OCI-LY1 (cell line): ENCODE measurements around the gene LRTM2.

ENCODE experiments used
- H2AFZ ChIP-seq: fragments of 200-600 bp; sonication (generic), shearing (Covaris generic); 2 replicates; pipeline ENCODE4 v1.6.0; 2014; ENCODE audit warnings: antibody characterized with exemption, mild to moderate bottlenecking, low read length
- H3F3A ChIP-seq: fragments of 200-600 bp; sonication (generic), shearing (Covaris generic); 2 replicates; pipeline ENCODE4 v1.6.0; 2014; ENCODE audit warnings: mild to moderate bottlenecking, antibody characterized with exemption, low read length, moderate library complexity; ENCODE audit not compliant: insufficient read depth
- H3K27ac ChIP-seq: fragments of 200-600 bp; sonication (generic); 2 replicates; pipeline ENCODE4 v1.5.1; 2014; ENCODE audit warnings: low read length, mixed run types, mild to moderate bottlenecking, low read depth; ENCODE audit not compliant: poor library complexity, severe bottlenecking
- H3K27me3 ChIP-seq: fragments of 200-600 bp; sonication (generic); 2 replicates; pipeline ENCODE4 v1.6.0; 2014; ENCODE audit warnings: antibody characterized with exemption, mild to moderate bottlenecking, low read length, moderate library complexity; ENCODE audit not compliant: insufficient read depth
- H3K36me3 ChIP-seq: fragments of 200-600 bp; sonication (generic); 2 replicates; pipeline ENCODE4 v1.6.1; 2014; ENCODE audit warnings: mild to moderate bottlenecking, antibody characterized with exemption, low read length, moderate library complexity, mixed read lengths; ENCODE audit not compliant: insufficient read depth
- H3K4me1 ChIP-seq: fragments of 200-600 bp; sonication (generic); 2 replicates; pipeline ENCODE4 v1.5.1; 2014; ENCODE audit warnings: mild to moderate bottlenecking, low read length, moderate library complexity; ENCODE audit not compliant: insufficient read depth, severe bottlenecking
- H3K4me2 ChIP-seq: fragments of 200-600 bp; sonication (generic), shearing (Covaris generic); 2 replicates; pipeline ENCODE4 v1.6.1; 2014; ENCODE audit warnings: low read length
- H3K4me3 ChIP-seq: fragments of 200-600 bp; sonication (generic); 2 replicates; pipeline ENCODE4 v1.5.1; 2014; ENCODE audit warnings: low read length, low read depth, mild to moderate bottlenecking, mixed read lengths; ENCODE audit not compliant: poor library complexity, severe bottlenecking
- H3K79me2 ChIP-seq: fragments of 200-600 bp; shearing (Covaris generic); 2 replicates; pipeline ENCODE4 v1.6.1; 2016; ENCODE audit warnings: mixed run types, low read length, mixed read lengths; ENCODE audit not compliant: insufficient read depth
- H3K9ac ChIP-seq: fragments of 200-600 bp; sonication (generic), shearing (Covaris generic); 2 replicates; pipeline ENCODE4 v1.6.1; 2014; ENCODE audit warnings: mild to moderate bottlenecking, low read length, mixed read lengths
- H3K9me2 ChIP-seq: fragments of 200-600 bp; sonication (generic), shearing (Covaris generic); 2 replicates; pipeline ENCODE4 v1.6.1; 2014; ENCODE audit warnings: low read depth, mild to moderate bottlenecking, low read length, mixed read lengths
- H3K9me3 ChIP-seq: fragments of 200-600 bp; shearing (Covaris generic); 2 replicates; pipeline ENCODE4 v1.6.1; 2014; ENCODE audit warnings: low read length, mixed read lengths
- H4K20me1 ChIP-seq: fragments of 200-600 bp; sonication (generic), shearing (Covaris generic); 2 replicates; pipeline ENCODE4 v1.6.0; 2016; ENCODE audit warnings: mild to moderate bottlenecking, low read length; ENCODE audit not compliant: insufficient read depth
- EZH2 ChIP-seq: fragments of 200-600 bp; sonication (generic), shearing (Covaris generic); IDR thresholded peaks from 2 replicates; pipeline ENCODE4 v1.8.0; 2017; ENCODE audit warnings: borderline replicate concordance, mixed run types, mild to moderate bottlenecking, antibody characterized with exemption, low read length, moderate library complexity, mixed read lengths
- TF ChIP-seq, protein P1 (sequence below): fragments of 200-600 bp; sonication (generic), shearing (Covaris generic); IDR thresholded peaks from 2 replicates; pipeline ENCODE4 v1.5.1; 2017; ENCODE audit warnings: mild to moderate bottlenecking, antibody characterized with exemption, low read length, moderate library complexity, mixed read lengths

The LRTM2 gene

GRCh38 chr12:1884651-1885050, 64.3 kb downstream of the LRTM2 start:
- Histone ChIP-seq H3K4me3 (no peak overlapping the region), H3K4me1 (no peaks in the 10 kb centered on the region), H3K4me2 (no peak overlapping the region), H3K9me3 (no peaks in the 10 kb centered on the region), H3K79me2 (no peaks in the 10 kb centered on the region), H2AFZ (no peak overlapping the region), H3K36me3 (no peaks in the 10 kb centered on the region), H3K9me2 (no peaks in the 10 kb centered on the region), H3K9ac (no peak overlapping the region), H3K27ac (no peak overlapping the region), H3F3A (no peaks in the 10 kb centered on the region), H4K20me1 (no peaks in the 10 kb centered on the region), H3K27me3 (peaks cover 13% of the 10 kb centered on the region; the same call in 1 of the 2 replicates)
- TF ChIP-seq, protein P1, sequence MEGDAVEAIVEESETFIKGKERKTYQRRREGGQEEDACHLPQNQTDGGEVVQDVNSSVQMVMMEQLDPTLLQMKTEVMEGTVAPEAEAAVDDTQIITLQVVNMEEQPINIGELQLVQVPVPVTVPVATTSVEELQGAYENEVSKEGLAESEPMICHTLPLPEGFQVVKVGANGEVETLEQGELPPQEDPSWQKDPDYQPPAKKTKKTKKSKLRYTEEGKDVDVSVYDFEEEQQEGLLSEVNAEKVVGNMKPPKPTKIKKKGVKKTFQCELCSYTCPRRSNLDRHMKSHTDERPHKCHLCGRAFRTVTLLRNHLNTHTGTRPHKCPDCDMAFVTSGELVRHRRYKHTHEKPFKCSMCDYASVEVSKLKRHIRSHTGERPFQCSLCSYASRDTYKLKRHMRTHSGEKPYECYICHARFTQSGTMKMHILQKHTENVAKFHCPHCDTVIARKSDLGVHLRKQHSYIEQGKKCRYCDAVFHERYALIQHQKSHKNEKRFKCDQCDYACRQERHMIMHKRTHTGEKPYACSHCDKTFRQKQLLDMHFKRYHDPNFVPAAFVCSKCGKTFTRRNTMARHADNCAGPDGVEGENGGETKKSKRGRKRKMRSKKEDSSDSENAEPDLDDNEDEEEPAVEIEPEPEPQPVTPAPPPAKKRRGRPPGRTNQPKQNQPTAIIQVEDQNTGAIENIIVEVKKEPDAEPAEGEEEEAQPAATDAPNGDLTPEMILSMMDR = no peak
- TF ChIP-seq EZH2 = no peak

- no peak overlapping the region for H3K9ac ChIP-seq
- H3K4me2 ChIP-seq = no peak overlapping the region
- H3K36me3 ChIP-seq = no peaks in the 10 kb centered on the region
- no peaks in the 10 kb centered on the region for H3K9me3 ChIP-seq
- no peaks in the 10 kb centered on the region for H4K20me1 ChIP-seq
- no peak overlapping the region for H3K27ac ChIP-seq
- peaks cover 11% of the 10 kb centered on the region; the same call in 1 of the 2 replicates for H3K27me3 ChIP-seq
- no peak overlapping the region for H3K4me3 ChIP-seq
- no peaks in the 10 kb centered on the region for H3K9me2 ChIP-seq
- H2AFZ ChIP-seq = no peak overlapping the region
- TF ChIP-seq, protein P1 = no peak
- no peak for TF ChIP-seq EZH2
- no peaks in the 10 kb centered on the region for H3F3A ChIP-seq
- H3K79me2 ChIP-seq = no peaks in the 10 kb centered on the region
- H3K4me1 ChIP-seq = no peaks in the 10 kb centered on the region
These were observed 64.8 kb downstream of the LRTM2 start for GRCh38 chr12:1885082-1885596.

DNA sequence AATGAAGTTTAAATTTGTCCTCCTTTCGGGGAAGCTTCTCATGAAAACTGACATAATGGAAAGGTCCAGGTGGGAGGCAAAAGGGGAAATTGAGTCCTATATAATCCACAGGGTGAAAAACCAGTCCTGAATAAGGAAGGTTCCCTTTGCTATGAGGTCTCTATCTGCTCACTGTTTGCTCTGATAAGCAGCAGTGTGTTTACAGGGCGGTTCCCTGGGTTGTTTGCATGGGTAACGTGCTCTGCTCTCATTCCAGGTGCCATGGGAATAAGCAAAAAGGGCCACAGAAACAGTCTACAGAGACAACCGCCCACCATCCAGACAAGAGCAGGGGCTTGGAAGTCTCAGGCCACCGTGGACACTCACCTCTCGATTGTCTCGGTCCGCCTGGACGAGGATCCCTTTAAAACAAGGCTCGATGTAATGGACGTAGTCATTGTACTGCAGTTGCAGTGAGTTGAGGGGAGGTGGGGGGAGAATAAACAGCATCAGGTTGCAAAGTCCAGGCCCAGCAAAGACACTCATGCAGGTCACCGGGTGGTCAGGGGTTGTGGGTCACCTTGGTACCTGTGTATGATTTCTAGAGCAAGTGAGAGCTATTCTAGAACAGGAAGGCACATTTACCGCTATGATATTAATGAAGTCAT, 65.4 kb downstream of the LRTM2 start:
- Histone ChIP-seq H2AFZ (no peak overlapping the region), H3K4me2 (no peak overlapping the region), H3K9me2 (no peaks in the 10 kb centered on the region), H3K36me3 (no peaks in the 10 kb centered on the region), H3K9me3 (no peaks in the 10 kb centered on the region), H3K4me1 (no peaks in the 10 kb centered on the region), H3K4me3 (no peak overlapping the region), H3K79me2 (no peaks in the 10 kb centered on the region), H3K27ac (no peak overlapping the region), H3K9ac (no peak overlapping the region), H3F3A (no peaks in the 10 kb centered on the region), H3K27me3 (peaks cover 11% of the 10 kb centered on the region; the same call in 1 of the 2 replicates), H4K20me1 (no peaks in the 10 kb centered on the region)
- TF ChIP-seq EZH2 = no peak
- TF ChIP-seq, protein P1 = no peak
